GM12878 (cell line): ENCODE results near the gene XPO6. TPM values are rescaled to one million over a fixed set of nuclear protein-coding genes. Genes with fewer than 3 reads are reported as not detected.

Experiments used
- ATAC-seq: fragments of 200-7000 bp; cut with Tn5 transposase; 3 replicates; pipeline ENCODE4 v1.9.1; 2020; ENCODE audit warnings: mild to moderate bottlenecking, moderate library complexity
- BruUV-seq: library from RNA; stranded (reverse); fragments of 400-500 nt; replicated peaks from 2 replicates; lab custom pipeline; 2021; lab: Mats Ljungman, UMichigan
- CTCF ChIA-PET: fragments of 300-600 bp; sonication (Branson Sonifier 250); formaldehyde crosslinking; extraction: SDS; loops from one replicate; lab custom pipeline; 2021; ENCODE audit warnings: inconsistent platforms; lab: Yijun Ruan, JAX
- POLR2A ChIA-PET: fragments of 350-600 bp; formaldehyde crosslinking; extraction: SDS; loops from one replicate; lab custom pipeline; 2021; ENCODE audit warnings: inconsistent platforms; lab: Charles Lee
- RAD21 ChIA-PET: fragments of 300-600 bp; sonication (Branson Sonifier 250); formaldehyde crosslinking; loops from one replicate; lab custom pipeline; 2023; ENCODE audit warnings: antibody characterized with exemption; ENCODE audit not compliant: unreplicated experiment; lab: Charles Lee
- SMC1A ChIA-PET: fragments of 300-600 bp; sonication (Branson Sonifier 250); formaldehyde crosslinking; loops from one replicate; lab custom pipeline; 2023; ENCODE audit not compliant: unreplicated experiment, uncharacterized antibody; lab: Charles Lee
- DNase-seq: peaks from one replicate; pipeline ENCODE4 v3.0.0-alpha.2; 2011; ENCODE audit warnings: low read depth, low spot score
- FAIRE-seq: peaks from 3 replicates; lab custom pipeline; 2011; peaks lifted over from hg19 to GRCh38; lab: Jason Lieb, UNC
- H2AFZ ChIP-seq: 2 replicates; pipeline ENCODE4 v1.6.0; 2011; ENCODE audit warnings: low read depth, low read length, control low read depth; ENCODE audit not compliant: control insufficient read depth
- H3K27ac ChIP-seq: 2 replicates; pipeline ENCODE4 v1.5.1; 2011; ENCODE audit warnings: control low read depth; ENCODE audit not compliant: control insufficient read depth, insufficient read depth
- H3K27me3 ChIP-seq, 2 experiments: replicated peaks in 1 of 2; 2 replicates each; pipeline versions ENCODE4 v1.6.0 to v1.6.1; 2011; ENCODE audit warnings: low read length in 1 of 2; ENCODE audit not compliant: control insufficient read depth in 2 of 2, insufficient read depth in 2 of 2
- H3K36me3 ChIP-seq, 2 experiments: 2 replicates each; pipeline ENCODE4 v1.5.1; 2011; ENCODE audit warnings: low read length in 1 of 2; ENCODE audit not compliant: control insufficient read depth in 2 of 2, insufficient read depth in 2 of 2
- H3K4me1 ChIP-seq: 2 replicates; pipeline ENCODE4 v1.6.1; 2011; ENCODE audit warnings: mild to moderate bottlenecking, low read length, moderate library complexity, mixed read lengths; ENCODE audit not compliant: control insufficient read depth, insufficient read depth
- H3K4me2 ChIP-seq: 2 replicates; pipeline ENCODE4 v1.6.0; 2011; ENCODE audit warnings: control low read depth; ENCODE audit not compliant: control insufficient read depth, insufficient read depth
- H3K4me3 ChIP-seq: fragments of 200-600 bp; sonication (generic); 2 replicates; pipeline ENCODE4 v1.5.1; 2016
- H3K79me2 ChIP-seq: 2 replicates; pipeline ENCODE4 v1.6.0; 2011; ENCODE audit warnings: low read length; ENCODE audit not compliant: control insufficient read depth, insufficient read depth
- H3K9ac ChIP-seq: 2 replicates; pipeline ENCODE4 v1.8.0; 2011; ENCODE audit warnings: low read length, control low read depth, mixed read lengths; ENCODE audit not compliant: control insufficient read depth, insufficient read depth
- H3K9me3 ChIP-seq: replicated peaks from 3 replicates; pipeline ENCODE4 v1.5.1; 2011; ENCODE audit warnings: mild to moderate bottlenecking, low read length; ENCODE audit not compliant: control insufficient read depth, insufficient read depth
- H4K20me1 ChIP-seq: 2 replicates; pipeline ENCODE4 v1.6.0; 2011; ENCODE audit not compliant: control insufficient read depth, insufficient read depth
- ASH2L ChIP-seq: fragments of 300-600, 200-600 bp; sonication (generic); IDR thresholded peaks from 2 replicates; pipeline ENCODE4 v1.6.1; 2017; ENCODE audit warnings: low read depth, mild to moderate bottlenecking, borderline replicate concordance
- CHD4 ChIP-seq: fragments of 200-600 bp; sonication (generic); IDR thresholded peaks from 2 replicates; pipeline ENCODE4 v1.6.1; 2016; ENCODE audit warnings: mild to moderate bottlenecking
- EED ChIP-seq: sonication (generic); IDR thresholded peaks from 2 replicates; pipeline ENCODE4 v1.6.1; 2016; ENCODE audit warnings: antibody characterized with exemption, low read depth
- GATAD2B ChIP-seq: fragments of 450-650 bp; conservative IDR thresholded peaks from 2 replicates; pipeline ENCODE4 v1.6.1; 2017; ENCODE audit warnings: low read depth, mild to moderate bottlenecking, moderate library complexity
- IKZF1 ChIP-seq: fragments of 450-650 bp; conservative IDR thresholded peaks from 2 replicates; pipeline ENCODE4 v1.6.1; 2017; ENCODE audit warnings: antibody characterized with exemption, mild to moderate bottlenecking
- KLF5 ChIP-seq: fragments of 450-650 bp; IDR thresholded peaks from 2 replicates; pipeline ENCODE4 v1.6.1; 2014; ENCODE audit warnings: mild to moderate bottlenecking; ENCODE audit not compliant: partially characterized antibody
- NFIC ChIP-seq: IDR thresholded peaks from 2 replicates; pipeline ENCODE4 v1.6.1; 2012; ENCODE audit warnings: low read depth, mild to moderate bottlenecking, inconsistent platforms, low read length, moderate library complexity
- NFXL1 ChIP-seq: fragments of 450-650 bp; IDR thresholded peaks from 2 replicates; pipeline ENCODE4 v1.6.1; 2017; ENCODE audit warnings: antibody characterized with exemption, mild to moderate bottlenecking, borderline replicate concordance
- NFYA ChIP-seq: IDR thresholded peaks from 2 replicates; pipeline ENCODE4 v1.6.1; 2011; ENCODE audit warnings: low read depth, mild to moderate bottlenecking, low read length, improper control_type of control experiment, borderline replicate concordance
- POLR2AphosphoS5 ChIP-seq: IDR thresholded peaks from 2 replicates; pipeline ENCODE4 v1.6.1; 2011; ENCODE audit warnings: mild to moderate bottlenecking, low read length, inconsistent platforms
- POU2F2 ChIP-seq: IDR thresholded peaks from 3 replicates; pipeline ENCODE4 v1.6.1; 2011; ENCODE audit warnings: low read depth, mild to moderate bottlenecking, low read length, borderline replicate concordance
- RBBP5 ChIP-seq: fragments of 200-600 bp; sonication (generic); conservative IDR thresholded peaks from 2 replicates; pipeline ENCODE4 v1.6.1; 2016
- TARDBP ChIP-seq: IDR thresholded peaks from 2 replicates; pipeline ENCODE4 v1.6.1; 2016; ENCODE audit warnings: borderline replicate concordance
- TCF12 ChIP-seq: IDR thresholded peaks from 2 replicates; pipeline ENCODE4 v1.6.1; 2011; ENCODE audit warnings: low read depth, mild to moderate bottlenecking, low read length
- ZBED1 ChIP-seq: IDR thresholded peaks from 2 replicates; pipeline ENCODE4 v1.6.1; 2016; ENCODE audit warnings: borderline replicate concordance
- WGBS: methylation state at CpG from one replicate; pipeline ENCODE4 v1.1.6; 2016; ENCODE audit warnings: low lambda C conversion rate; ENCODE audit not compliant: insufficient replicate concordance, insufficient coverage; ENCODE audit errors: missing lambda C conversion rate; 5-methylcytosine and 5-hydroxymethylcytosine counted together
- in situ Hi-C: fragments of 300-500 bp; cut with MboI; formaldehyde crosslinking; loops from 9 replicates; pipeline ENCODE4 v1.14.3; 2018; ENCODE audit warnings: mixed read lengths
- intact Hi-C: fragments of 100-400 bp; cut with micrococcal nuclease; formaldehyde crosslinking; loops from one replicate; pipeline ENCODE4 v1.14.2; 2022; ENCODE audit not compliant: unreplicated experiment
- polyA plus RNA-seq, 11 experiments: library from polyadenylated mRNA; depleted of rRNA in 4 of 11; unstranded in 6 of 11; stranded (reverse) in 5 of 11; fragments of >200 nt; fragmentation: Nextera tagmentation in 4 of 11; fragmentation: Illumina TruSeq in 1 of 11; extraction: Ambion mirVana in 4 of 11; extraction: Trizol in 1 of 11; gene quantifications; 1 replicate in 1 of 11; 2 replicates in 10 of 11; pipeline versions ENCODE4 v1.2.1 to v1.2.3, GENCODE V29; 2011 to 2016; ENCODE audit warnings: inconsistent platforms in 2 of 11, missing spikeins in 2 of 11, low read depth in 1 of 11
- total RNA-seq, 4 experiments: library from RNA; depleted of rRNA in 3 of 4; stranded (reverse); fragments of >200 nt in 3 of 4; fragmentation: Illumina TruSeq in 1 of 4; extraction: Trizol in 1 of 4; gene quantifications; 2 replicates each; pipeline versions ENCODE4 v1.2.1 to v1.2.3, GENCODE V29; 2013 to 2021

Gene XPO6
- total and polyA plus RNA-seq, 10 of the 15 experiments (the other 5 are each of a cell fraction or from before 2014, with no cell fraction given): 9.9 to 246 (median 110) TPM

GRCh38 chr16:28098959-28099945 lies 112.5 kb downstream of the XPO6 start:
- ChIA-PET RAD21 (no interaction called here), CTCF (interaction anchor here (0.6 kb wide), 1 partner anchor 119 kb away, joined by 3 read pairs; no protein-coding TSS in a partner anchor), POLR2A (no interaction called here)
- FAIRE-seq (no peak), DNase-seq (no peak), ATAC-seq (no peak)
- in situ Hi-C loops (no loop called here), intact Hi-C loops (no loop called here)
- no peak overlapping the region for H3K4me3 ChIP-seq
- H3K4me2 ChIP-seq: no peak overlapping the region
- H3K4me1 ChIP-seq: no peaks in the 10 kb centered on the region
- H3K9me3 ChIP-seq: no peaks in the 10 kb centered on the region
- H3K27ac ChIP-seq: no peak overlapping the region
- no peaks in the 10 kb centered on the region for H4K20me1 ChIP-seq
- no peak overlapping the region for H2AFZ ChIP-seq
- no peak overlapping the region for H3K9ac ChIP-seq
- no peak for TF ChIP-seq RBBP5
- TF ChIP-seq GATAD2B: no peak
- TF ChIP-seq ZBED1: no peak
- TF ChIP-seq TCF12: no peak
- TF ChIP-seq KLF5: no peak
- TF ChIP-seq TARDBP: no peak
- TF ChIP-seq NFIC: no peak
- no peak for TF ChIP-seq NFYA
- no peak for TF ChIP-seq CHD4
- TF ChIP-seq EED: no peak
- no peak for TF ChIP-seq NFXL1
- no peak for TF ChIP-seq POLR2AphosphoS5
- no peak for TF ChIP-seq POU2F2
- TF ChIP-seq IKZF1: no peak
- TF ChIP-seq ASH2L: no peak
- TF ChIP-seq, all 136 proteins: peak for 0
- no TSS peak for BruUV-seq
- SMC1A ChIA-PET: no interaction called here
- Histone ChIP-seq H3K27me3 (no peaks in the 10 kb centered on the region), H3K36me3 (peaks cover 34 to 40% of the 10 kb centered on the region in 2 experiments), H3K79me2 (no peaks in the 10 kb centered on the region)
- WGBS: 90% methylated on average over 20 of the region's 20 CpGs
